Caco-2 (cell line): ENCODE results near the gene SLC7A5. TPM values are rescaled to one million over a fixed set of nuclear protein-coding genes. Genes with fewer than 3 reads are reported as not detected.

Experiments used
- BruUV-seq: library from RNA; stranded (reverse); fragments of 400-500 nt; replicated peaks from 2 replicates; lab custom pipeline; 2021; lab: Mats Ljungman, UMichigan
- CTCF ChIA-PET: fragments of 300-600 bp; sonication (Branson Sonifier 250); formaldehyde crosslinking; loops from one replicate; lab custom pipeline; 2022; ENCODE audit warnings: antibody characterized with exemption; lab: Charles Lee
- POLR2A ChIA-PET: fragments of 300-600 bp; sonication (Branson Sonifier 250); formaldehyde crosslinking; loops from one replicate; lab custom pipeline; 2022; ENCODE audit warnings: antibody characterized with exemption; lab: Charles Lee
- DNase-seq, 2 experiments: peaks; one replicate each; pipeline versions ENCODE4 v3.0.0 to v3.0.0-alpha.2; 2020 to 2022
- H3K27me3 ChIP-seq: replicated peaks from 2 replicates; pipeline ENCODE4 v1.6.0; 2011; ENCODE audit warnings: low read length; ENCODE audit not compliant: control insufficient read depth, insufficient read depth
- H3K36me3 ChIP-seq: 2 replicates; pipeline ENCODE4 v1.5.1; 2011; ENCODE audit warnings: low read length; ENCODE audit not compliant: control insufficient read depth, insufficient read depth
- H3K4me1 ChIP-seq: fragments of 250-450 bp; sonication (Bioruptor Pico); 2 replicates; pipeline ENCODE4 v1.5.1; 2020; ENCODE audit warnings: mild to moderate bottlenecking
- H3K4me3 ChIP-seq: 2 replicates; pipeline ENCODE4 v1.5.1; 2011; ENCODE audit warnings: low read depth, mild to moderate bottlenecking, control low read depth, low read length
- H3K9me3 ChIP-seq: fragments of 250-450 bp; sonication (Bioruptor Pico); 2 replicates; pipeline ENCODE4 v1.5.1; 2020; ENCODE audit warnings: mild to moderate bottlenecking, moderate library complexity
- H3K27ac Mint-ChIP-seq: one replicate; pipeline ENCODE4 v1.8.0; 2022; ENCODE audit warnings: mixed read lengths; ENCODE audit not compliant: unreplicated experiment
- H3K27me3 Mint-ChIP-seq: one replicate; pipeline ENCODE4 v1.8.0; 2022; ENCODE audit warnings: mixed read lengths; ENCODE audit not compliant: insufficient read depth, unreplicated experiment
- H3K36me3 Mint-ChIP-seq: one replicate; pipeline ENCODE4 v1.8.0; 2022; ENCODE audit warnings: mild to moderate bottlenecking, mixed read lengths; ENCODE audit not compliant: insufficient read depth, unreplicated experiment
- H3K4me1 Mint-ChIP-seq: one replicate; pipeline ENCODE4 v1.8.0; 2022; ENCODE audit warnings: low read depth, mixed read lengths; ENCODE audit not compliant: unreplicated experiment
- H3K4me3 Mint-ChIP-seq: one replicate; pipeline ENCODE4 v1.8.0; 2022; ENCODE audit warnings: mild to moderate bottlenecking, moderate library complexity, mixed read lengths; ENCODE audit not compliant: unreplicated experiment
- H3K9me3 Mint-ChIP-seq: one replicate; pipeline ENCODE4 v1.8.0; 2022; ENCODE audit warnings: mixed read lengths; ENCODE audit not compliant: unreplicated experiment
- CTCF ChIP-seq, 2 experiments: fragments of 200-600 bp in 1 of 2; IDR thresholded peaks; 1 replicate in 1 of 2; 2 replicates in 1 of 2; pipeline versions ENCODE4 v1.5.1 to v1.8.0; 2011 to 2022; ENCODE audit warnings: antibody characterized with exemption in 1 of 2, control low read depth in 1 of 2, inconsistent platforms in 1 of 2, low read depth in 1 of 2, low read length in 1 of 2, mild to moderate bottlenecking in 1 of 2, moderate library complexity in 1 of 2; ENCODE audit not compliant: insufficient read depth in 1 of 2, severe bottlenecking in 1 of 2, unreplicated experiment in 1 of 2
- intact Hi-C: fragments of 100-400 bp; cut with micrococcal nuclease; formaldehyde crosslinking; loops from one replicate; pipeline ENCODE4 v1.10.0; 2022; ENCODE audit not compliant: unreplicated experiment
- total RNA-seq: library from RNA; stranded (reverse); gene quantifications from 2 replicates; pipeline ENCODE4 v1.2.3, GENCODE V29; 2022

The SLC7A5 gene
- total RNA-seq, 1 experiment from 2014 or later = 534 TPM

- TF ChIP-seq CTCF (IDR thresholded peaks at IDR 0.05; ENCODE audit: insufficient read depth in 1 of 2, low read depth in 1 of 2, low read length in 1 of 2, severe bottlenecking in 1 of 2, unreplicated experiment in 1 of 2) = peak; percentile 98 to 99
- no peak overlapping the region for H3K4me3 ChIP-seq
- peak; percentile 82 to 88 for DNase-seq
- Mint-ChIP-seq H3K9me3 (no peaks in the 10 kb centered on the region), H3K27me3 (no peaks in the 10 kb centered on the region), H3K27ac (peak overlapping the region; percentile 99), H3K4me1 (peaks cover 35% of the 10 kb centered on the region), H3K36me3 (peaks cover 100% of the 10 kb centered on the region), H3K4me3 (no peak overlapping the region)
- H3K27me3 ChIP-seq = no peaks in the 10 kb centered on the region
- peaks cover 55% of the 10 kb centered on the region for H3K4me1 ChIP-seq
- CTCF ChIA-PET = interaction anchor here (0.5 to 5.4 kb wide), 9 partner anchors 9 to 76 kb away, joined by 3 to 106 read pairs (median 4); partner anchors contain the start of gene SLC7A5
- 0 out of 2 replicates have a peak, but pooled peaks cover 4% of the 10 kb centered on the region for H3K36me3 ChIP-seq
- intact Hi-C loops = loop anchor here (1.0 to 5.0 kb wide), 4 partner anchors 21 to 97 kb away; no protein-coding TSS in a partner anchor
- H3K9me3 ChIP-seq = no peaks in the 10 kb centered on the region
- no TSS peak for BruUV-seq
- POLR2A ChIA-PET = interaction anchor here (0.6 to 3.3 kb wide), 5 partner anchors 18 to 22 kb away, joined by 3 to 38 read pairs (median 8); partner anchors contain the start of gene SLC7A5
Measured at GRCh38 chr16:87850009-87851006, 19.0 kb downstream of the SLC7A5 start.

GRCh38 chr16:87849419-87850008, 19.8 kb downstream of the SLC7A5 start:
- no peak for TF ChIP-seq CTCF (IDR thresholded peaks at IDR 0.05; ENCODE audit: insufficient read depth in 1 of 2, low read depth in 1 of 2, low read length in 1 of 2, severe bottlenecking in 1 of 2, unreplicated experiment in 1 of 2)
- peak overlapping the region; percentile 99 for H3K27ac Mint-ChIP-seq
- no peaks in the 10 kb centered on the region for H3K9me3 Mint-ChIP-seq
- POLR2A ChIA-PET = interaction anchor here (0.6 to 1.4 kb wide), 3 partner anchors 19 to 23 kb away, joined by 5 to 14 read pairs (median 8); partner anchors contain the start of gene SLC7A5
- no TSS peak for BruUV-seq
- intact Hi-C loops = loop anchor here (1.0 to 5.0 kb wide), 4 partner anchors 22 to 98 kb away; no protein-coding TSS in a partner anchor
- no peaks in the 10 kb centered on the region for H3K27me3 ChIP-seq
- no peak overlapping the region for H3K4me3 ChIP-seq
- H3K36me3 ChIP-seq = 0 out of 2 replicates have a peak, but pooled peaks cover 4% of the 10 kb centered on the region
- H3K36me3 Mint-ChIP-seq = peaks cover 100% of the 10 kb centered on the region
- H3K4me1 Mint-ChIP-seq = peaks cover 36% of the 10 kb centered on the region
- CTCF ChIA-PET = interaction anchor here (0.5 to 5.4 kb wide), 8 partner anchors 9 to 76 kb away, joined by 3 to 106 read pairs (median 4); partner anchors contain the start of gene SLC7A5
- no peak for DNase-seq
- no peak overlapping the region for H3K4me3 Mint-ChIP-seq
- no peaks in the 10 kb centered on the region for H3K27me3 Mint-ChIP-seq
- peaks cover 48% of the 10 kb centered on the region for H3K4me1 ChIP-seq
- H3K9me3 ChIP-seq = no peaks in the 10 kb centered on the region
